CD4-positive, alpha-beta T cell treated with Interleukin-21 for 1 hour (primary cell): ENCODE measurements around the gene DPY19L3.
A peak's percentile ranks its signal among the peaks of the same experiment; 100 is the strongest.
"Not testable (repeated sequence)": the region's sequence is repeated elsewhere in the genome, so short reads cannot be mapped to it uniquely, and the experiment has no call there.

ENCODE experiments used
- DNase-seq: peaks from one replicate; pipeline ENCODE4 v3.0.0-alpha.2; 2020

DPY19L3 gene

DNA sequence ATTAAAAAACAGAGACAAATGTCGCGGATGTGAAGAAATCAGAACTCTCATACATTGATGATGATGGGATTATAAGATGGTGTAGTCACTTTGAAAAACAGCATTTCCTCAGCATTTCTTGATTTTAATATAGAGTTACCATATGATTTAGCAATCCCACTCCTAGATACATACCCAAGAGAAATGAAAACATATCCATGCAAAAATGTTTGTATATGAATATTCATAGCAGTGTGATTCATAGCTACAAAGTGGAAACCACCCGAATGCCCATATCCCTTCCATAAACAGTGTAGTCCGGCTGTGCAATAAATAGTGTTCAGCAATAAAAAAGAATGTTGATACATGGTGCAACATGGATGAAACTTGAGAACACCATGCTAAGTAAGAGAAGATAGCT is 44.6 kb downstream of the DPY19L3 start:
- no peak for DNase-seq

DNA sequence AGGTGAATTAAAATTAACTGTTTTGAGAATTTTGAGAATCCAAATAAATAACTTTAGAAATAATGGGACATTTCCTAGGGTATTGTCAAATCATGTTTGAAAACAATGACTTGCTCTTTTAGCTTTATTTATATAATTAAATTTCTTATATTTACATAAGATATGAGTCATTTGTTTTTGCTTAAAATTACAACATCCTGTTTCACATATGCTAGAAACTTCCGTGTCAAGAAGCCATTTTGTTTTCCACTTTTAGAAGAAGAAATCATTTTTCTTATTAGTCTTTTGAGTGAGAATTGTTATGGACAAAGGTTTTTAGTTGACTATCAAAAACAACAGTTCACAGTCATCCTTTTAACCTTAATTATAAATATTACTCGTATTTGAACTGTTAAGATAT is 48.2 kb downstream of the DPY19L3 start:
- no peak for DNase-seq

DNA sequence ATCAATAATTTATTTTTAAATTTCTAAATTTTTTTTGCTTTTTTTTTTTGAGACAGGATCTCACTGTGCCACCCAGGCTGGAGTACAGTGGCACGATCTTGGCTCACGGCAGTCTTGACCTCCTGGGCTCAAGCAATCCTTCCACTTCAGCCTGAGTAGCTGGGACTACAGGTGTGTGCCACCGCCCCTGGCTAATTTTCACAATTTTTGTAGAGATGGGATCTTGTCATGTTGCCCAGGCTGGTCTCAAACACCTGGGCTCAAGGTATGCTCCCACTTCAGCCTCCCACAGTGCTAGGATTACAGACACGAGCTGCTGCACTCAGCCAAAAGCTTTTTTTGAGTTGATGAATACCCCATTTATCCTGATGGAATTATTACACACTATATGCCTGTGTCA is 50.8 kb downstream of the DPY19L3 start:
- no peak for DNase-seq

DNA sequence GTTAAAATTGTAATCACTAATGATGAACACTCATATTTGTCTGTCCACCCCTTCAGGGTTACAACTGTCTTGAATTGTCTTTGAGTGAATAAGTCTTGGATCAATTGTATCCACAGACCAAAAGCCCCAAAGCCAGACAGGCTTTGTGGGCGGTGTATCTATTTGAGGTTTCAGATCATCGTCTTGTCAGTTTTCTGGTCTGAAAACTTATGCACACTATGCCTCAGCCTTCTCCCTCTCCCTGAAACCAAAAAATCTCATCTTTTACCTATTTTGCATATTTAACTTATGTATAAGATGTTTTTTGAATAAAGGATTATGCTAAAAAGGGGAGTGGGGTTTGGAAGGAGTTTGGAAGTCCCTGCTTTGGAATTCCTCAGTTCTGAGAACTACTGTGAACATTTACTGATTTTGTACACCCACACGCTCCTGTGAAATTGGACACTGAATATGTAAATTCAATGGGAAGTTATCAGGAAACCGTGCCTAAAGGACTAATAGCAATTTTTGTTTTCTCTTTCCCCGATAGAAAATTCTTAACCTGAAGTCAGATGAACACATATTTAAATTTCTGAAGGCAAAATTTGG is 52.1 kb downstream of the DPY19L3 start:
- DNase-seq: no peak

DNA sequence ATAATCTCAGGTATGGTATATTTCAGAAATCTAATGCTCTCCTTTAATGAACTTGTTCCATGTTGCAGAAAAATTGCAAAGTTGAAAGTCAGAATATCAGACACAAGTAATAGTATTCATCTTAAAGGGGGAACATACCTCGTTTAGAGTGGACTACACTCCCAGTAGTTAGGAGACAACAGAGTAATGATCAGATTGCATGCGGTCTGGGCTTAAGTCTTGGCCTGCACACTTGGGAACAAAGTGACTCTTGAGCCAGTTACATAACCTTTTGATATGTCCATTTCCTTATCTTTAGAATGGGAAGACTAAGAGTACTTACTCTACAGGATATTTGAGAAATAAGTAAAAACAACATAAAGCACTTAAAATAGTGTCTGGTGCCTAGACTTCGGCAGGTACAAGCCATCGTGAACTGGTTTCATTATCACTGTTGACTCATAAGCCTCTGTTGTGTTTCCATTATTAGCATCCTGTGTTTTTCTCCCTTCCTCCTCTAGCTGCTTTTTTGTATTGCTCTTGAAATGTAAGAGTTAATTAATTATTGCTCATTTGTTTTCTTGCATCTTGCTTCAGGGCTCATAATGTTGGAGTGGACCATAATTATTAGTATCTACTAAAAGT is 53.0 kb downstream of the DPY19L3 start:
- DNase-seq: no peak

DNA sequence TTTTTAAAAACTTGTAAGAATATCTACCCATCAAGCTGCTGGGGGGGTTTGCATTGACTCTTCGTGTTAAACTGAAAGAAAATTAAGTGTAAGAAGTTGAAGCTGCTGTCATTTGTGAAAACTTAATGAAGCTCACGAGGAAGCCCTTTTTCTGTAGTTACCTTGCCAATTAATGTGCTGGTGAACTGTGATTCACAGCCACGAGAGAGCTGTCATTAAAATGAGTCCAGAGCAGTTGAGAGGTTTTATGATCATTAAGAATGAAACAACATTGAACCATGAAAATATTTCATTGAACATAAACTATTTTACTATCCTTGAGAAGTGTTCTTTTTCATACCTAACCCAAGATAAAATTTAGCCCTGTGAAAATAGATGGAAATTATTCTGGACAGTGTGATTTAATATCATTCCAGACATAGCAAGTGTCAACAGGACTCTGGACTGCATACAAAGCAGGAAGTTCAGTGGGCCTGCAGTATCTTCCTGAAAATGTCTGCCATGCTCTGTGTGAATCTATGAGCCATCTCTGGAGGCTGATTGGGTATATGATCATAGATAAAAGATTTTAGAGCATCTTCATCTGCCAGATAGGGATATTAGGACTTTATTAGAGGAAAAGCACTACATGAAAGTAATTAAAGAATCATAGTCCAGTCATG is 53.8 kb downstream of the DPY19L3 start:
- no peak for DNase-seq

DNA sequence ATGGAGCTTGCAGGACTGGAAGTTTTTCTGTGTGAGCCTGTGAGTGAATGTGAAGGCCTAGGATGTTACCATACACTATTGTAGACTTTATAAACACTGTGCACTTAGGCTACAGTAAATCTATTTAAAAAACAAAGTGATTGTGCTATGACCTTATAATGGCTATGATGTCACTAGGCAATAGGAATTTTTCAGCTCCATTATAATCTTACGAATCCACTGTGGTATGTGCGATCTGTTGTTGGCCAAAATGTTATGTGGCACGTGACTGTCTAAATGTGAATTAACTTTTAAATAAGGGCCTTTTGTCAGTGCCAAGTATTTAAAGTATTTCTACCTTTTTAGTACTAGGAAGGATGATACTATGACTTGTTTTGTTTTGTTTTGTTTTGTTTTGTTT is 54.9 kb downstream of the DPY19L3 start:
- no peak for DNase-seq

DNA sequence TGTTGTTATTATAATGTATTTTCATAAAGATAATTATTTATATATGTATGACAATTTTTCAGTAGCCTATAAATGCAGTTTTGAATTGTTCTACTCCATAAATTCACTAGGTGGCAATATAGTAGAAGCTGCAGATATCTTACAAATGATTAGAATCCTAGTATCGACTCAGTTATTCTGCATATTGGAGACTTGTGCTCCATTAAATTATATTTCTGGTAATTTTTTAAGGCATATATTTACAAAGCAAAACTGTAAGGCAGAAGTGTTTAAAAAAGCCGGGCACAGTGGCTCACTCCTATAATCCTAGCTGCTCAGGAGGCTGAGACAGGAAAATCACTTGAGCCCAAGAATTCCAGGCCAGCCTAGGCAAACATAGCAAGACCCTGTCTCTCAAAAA is 58.7 kb downstream of the DPY19L3 start:
- DNase-seq: peak; percentile 27

DNA sequence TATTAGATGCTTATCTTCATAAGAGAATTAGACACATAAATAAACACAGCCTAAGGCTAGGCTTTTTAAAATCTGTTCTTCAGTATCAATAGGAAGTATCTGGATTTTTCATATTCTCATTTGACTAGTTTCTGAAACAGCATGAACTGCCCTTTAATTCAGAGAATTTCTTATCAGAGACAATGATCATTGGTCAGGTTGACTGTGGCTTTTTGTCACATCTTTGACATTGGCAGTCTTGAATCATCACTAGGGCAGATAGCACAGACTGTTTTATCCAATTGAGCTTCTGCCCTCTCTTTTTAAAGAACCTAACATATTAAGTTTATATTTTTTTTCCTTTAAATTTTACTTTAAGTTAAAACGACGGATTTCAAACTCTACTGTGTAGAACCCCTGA is 59.6 kb downstream of the DPY19L3 start:
- DNase-seq: no peak

DNA sequence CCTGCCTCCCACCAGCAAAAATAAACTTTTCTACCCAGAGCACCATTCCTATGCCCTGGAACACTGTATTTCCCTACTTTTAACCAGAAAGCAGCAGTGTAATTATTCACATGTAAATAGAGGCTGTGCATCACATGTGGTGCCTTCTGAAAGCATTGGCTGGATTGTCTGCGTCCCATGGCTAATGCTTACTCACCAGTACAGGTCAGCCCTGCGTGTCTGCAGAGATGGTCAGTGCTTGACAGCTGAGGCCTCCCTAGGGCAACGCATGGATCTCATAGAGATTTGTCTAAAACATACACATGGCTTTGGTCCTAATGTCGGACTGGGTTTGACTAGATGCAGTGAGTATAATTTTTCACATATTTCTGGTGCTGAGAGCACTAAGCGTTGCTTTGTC is 64.2 kb downstream of the DPY19L3 start:
- DNase-seq: no peak

DNA sequence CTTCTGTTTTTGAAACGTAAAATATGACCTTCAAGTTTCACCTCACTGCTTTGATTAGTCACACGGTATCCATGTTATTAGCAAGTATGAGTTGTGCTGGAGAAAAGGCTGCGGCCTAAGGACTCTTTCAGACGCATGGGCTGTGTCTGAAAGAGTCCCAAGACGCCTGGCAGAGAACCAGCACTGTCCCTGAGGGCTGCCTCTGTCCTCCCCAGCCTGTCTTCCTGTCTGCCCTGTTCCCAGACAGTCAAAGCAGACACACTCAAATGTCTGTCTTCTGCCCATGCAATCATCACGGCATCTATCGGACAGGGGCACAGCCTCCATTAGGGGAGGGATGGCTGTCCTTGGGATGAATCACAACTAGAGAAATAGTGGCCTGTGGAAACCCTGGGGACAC is 65.5 kb downstream of the DPY19L3 start:
- DNase-seq: no peak

DNA sequence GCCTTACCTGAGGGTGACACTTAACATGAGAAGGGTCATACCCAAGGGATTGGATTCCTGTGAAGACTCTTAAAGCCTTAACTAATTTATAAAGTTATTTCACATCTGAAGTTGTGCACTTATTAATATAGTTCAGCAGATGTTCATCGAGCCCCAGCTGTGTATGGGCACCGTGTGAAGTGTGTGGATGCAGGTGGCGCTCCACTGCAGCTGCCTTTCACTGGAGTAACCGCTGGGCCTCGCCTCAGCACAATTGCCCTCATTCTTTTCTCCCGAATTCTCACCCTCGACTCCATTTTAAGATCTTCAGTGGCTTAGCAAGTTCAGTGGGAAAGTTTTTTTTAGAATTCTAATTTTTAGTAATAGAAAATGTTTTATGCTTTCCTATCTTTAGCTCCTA is 66.2 kb downstream of the DPY19L3 start:
- no peak for DNase-seq

DNA sequence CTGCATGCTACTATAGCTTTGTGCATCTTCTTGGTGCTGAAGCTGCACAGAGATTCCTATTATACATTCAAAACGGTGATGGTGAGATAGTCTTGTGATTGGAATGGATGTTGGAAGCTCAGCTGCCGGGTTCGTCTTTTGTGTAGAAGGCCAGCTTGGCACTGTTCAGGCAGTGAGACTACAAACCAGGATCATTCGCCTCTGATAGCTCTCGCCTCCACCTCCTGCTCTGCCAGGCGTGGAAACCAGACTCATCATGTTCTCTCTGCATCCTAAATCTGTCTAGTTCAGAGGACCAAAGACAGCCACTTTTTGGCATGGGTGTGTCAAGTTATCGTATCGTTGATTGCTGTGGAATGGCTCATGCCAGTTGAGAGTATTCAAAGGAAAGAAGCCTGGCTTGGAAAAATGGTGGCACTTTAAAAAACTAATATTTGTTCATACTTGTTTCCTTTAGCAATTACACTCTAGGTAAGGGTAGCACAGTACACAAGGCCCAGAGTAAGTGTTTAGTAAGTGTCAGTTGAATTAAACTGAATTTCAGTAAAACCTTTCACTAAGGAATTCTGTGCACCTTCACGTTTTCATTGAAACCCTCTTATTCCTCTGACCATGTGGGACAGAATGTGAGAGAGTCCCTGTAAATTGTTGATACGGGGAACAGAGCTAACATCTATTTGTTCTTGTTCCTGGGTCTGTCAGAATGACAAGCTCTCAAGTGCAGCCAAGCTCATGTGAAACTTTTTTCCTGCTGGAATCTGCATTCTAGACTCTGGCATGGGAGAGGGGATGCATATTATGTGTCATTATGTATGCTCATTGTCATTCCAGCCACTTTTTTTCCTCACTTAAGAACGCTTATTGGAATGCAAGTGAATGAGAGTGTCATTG is 69.8 kb downstream of the DPY19L3 start:
- DNase-seq: no peak

DNA sequence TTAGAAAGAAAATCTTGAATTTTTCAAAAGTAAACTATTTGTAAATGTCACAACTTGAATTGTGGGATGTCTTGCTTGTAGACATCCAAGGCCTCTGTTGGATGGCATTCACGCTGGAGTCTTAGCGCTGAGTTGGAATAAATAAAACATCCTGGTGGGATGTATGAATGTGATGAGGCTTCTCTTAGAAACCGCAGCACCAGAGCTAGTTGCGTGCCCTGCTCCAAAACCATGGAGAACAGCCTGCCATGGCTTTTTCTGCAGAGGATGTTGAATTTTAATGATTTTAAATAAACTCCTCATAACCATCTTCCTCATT is 70.4 kb downstream of the DPY19L3 start:
- no peak for DNase-seq

DNA sequence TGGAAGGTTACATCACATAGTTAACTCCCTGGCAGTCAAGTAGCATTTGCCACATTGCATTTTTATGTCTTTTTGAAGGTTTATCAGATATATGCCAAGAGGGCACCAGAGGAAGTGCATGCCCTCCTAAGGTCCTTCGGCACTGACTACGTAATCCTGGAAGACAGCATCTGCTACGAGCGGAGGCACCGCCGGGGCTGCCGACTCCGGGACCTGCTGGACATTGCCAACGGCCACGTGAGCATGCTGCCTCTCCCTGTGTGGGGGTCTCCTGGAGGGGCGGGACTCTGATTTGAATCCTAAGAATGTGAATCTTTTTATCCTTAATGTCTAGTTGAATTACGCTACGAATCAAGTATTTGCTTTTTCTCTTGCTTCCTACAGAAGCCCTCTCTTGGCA is 74.8 kb downstream of the DPY19L3 start:
- no peak for DNase-seq

DNA sequence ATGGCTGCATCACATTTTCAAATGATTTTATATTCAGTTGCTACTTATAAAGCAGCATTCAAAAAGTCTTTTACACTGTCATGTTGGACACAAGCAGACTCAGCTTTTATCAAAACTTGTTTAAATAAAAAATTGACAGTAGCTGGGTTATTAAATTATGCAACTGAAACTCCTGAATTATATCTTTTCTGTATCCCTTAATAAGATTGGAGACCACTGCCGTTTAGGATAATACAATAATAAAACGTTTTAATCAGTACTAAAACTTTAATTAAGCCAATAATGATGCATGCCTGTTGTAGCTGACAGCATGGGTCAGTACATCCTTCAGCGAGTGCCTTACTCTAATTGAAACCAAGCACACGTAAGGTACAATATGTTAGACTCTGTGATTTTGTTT is 78.0 kb downstream of the DPY19L3 start:
- DNase-seq: no peak

DNA sequence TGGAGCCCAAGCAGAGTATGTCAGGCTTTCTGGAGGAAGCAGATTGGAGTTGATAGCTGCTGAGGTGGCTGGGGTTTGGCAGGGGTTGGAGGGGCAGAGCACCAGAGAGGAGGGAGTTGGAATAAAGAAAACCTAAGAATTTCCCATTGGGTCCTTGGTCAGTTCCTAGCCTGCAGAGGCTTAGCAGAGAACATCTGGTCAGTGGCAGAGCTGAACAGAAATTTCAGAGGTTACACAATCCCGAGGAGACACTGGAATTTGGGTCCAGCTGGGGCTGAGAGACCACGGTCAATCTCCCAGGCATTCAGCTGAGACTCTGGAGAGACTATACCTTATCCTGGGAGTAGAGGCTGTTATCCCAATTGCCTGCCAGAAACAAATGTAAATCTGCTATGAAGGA is 84.4 kb downstream of the DPY19L3 start:
- DNase-seq: no peak

DNA sequence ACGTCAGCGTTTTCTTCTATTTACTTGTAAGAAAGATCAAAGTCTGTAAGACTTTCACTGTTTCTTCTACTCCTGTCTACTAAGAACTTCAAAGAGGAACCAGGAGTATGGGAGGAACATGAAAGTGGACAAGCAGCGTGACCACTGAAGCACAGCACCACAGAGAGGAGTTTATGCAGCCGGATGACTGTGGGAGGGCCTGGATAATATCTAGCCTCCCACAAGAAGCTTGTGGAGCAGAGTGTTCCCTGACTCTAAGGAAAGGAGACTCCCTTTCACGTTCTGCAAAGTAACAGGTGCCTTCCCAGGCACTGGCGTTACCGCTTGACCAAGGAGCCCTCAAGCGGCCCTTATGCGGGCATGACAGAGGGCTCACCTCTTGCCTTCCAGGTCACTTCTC is 91.8 kb downstream of the DPY19L3 start:
- DNase-seq: no peak

DNA sequence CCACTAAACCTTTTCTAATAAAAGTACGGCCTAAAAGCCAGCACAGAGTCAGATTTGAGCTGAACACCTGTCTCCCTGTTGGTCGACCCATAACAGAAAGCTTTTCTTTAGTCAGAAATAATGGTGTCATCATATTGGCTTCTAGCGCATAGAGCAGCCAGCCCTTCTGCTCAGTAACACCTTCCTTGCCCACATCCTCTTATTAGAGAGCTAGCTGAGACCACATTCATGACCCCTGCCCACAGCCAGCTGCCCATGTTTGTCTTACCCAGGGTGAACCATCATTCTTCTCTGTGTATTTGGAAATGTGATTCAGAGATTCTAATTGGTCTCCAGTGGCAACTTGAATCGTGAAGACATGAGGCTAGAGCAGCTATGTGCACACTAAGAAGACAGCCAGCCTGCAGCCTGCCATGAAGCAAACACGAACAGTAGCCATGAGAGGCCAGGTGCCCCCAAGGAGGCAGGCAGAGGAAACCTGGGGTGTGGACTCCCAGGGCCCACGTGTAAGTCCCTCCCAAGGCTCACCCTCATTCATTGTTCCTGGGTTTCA is 93.2 kb downstream of the DPY19L3 start:
- peak; percentile 42 for DNase-seq

DNA sequence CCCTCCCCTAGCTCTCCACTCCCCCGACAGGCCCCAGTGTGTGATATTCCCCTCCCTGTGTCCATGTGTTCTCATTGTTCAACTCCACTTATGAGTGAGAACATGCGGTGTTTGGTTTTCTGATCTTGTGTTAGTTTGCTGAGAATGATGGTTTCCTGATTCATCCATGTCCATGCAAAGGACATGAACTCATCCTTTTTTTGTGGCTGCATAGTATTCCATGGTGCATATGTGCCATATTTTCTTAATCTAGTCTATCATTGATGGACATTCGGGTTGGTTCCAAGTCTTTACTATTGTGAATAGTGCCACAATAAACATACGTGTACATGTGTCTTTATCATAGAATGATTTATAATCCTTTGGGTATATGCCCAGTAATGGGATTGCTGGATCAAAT is 106.9 kb downstream of the DPY19L3 start:
- not testable (repeated sequence) for DNase-seq

DNA sequence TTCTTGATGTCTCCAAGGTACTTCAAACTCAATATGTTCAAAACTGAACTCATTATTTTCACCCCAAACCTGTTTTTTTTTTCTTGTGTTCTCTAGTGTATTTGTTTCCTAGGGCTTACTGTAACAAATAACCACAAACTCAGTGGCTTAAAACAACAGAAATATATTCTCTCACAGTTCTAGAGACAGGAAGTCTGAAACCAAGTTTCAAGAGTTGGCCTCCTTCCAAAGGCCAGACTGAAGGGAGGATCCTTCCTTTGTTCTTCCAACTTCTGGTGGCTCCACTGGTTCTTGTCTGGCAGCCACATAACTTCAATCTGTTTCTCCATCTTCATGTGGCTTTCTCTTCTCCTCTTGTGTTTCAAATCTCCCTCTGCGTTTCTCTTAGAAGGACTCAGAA is 113.5 kb downstream of the DPY19L3 start:
- DNase-seq: peak; percentile 31

DNA sequence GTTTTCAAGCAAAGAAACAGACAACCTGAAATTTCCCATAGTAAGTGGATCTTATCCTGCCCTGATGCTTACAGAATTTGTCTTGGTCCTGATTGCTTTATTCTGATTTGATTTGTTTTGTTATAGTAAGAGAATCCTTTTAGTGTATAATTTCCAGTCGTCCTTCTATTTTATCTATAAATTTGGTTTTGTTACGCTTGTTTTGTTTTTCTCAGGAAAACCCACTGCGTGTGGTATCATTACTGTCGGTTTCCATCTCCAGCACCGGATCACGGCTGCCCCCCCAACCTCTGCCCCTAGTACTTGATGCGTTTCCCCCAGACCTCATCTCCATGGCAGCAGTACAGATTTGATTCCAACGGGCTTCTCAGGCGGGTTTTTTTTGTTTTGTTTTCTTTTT is 117.4 kb downstream of the DPY19L3 start:
- DNase-seq: no peak

DNA sequence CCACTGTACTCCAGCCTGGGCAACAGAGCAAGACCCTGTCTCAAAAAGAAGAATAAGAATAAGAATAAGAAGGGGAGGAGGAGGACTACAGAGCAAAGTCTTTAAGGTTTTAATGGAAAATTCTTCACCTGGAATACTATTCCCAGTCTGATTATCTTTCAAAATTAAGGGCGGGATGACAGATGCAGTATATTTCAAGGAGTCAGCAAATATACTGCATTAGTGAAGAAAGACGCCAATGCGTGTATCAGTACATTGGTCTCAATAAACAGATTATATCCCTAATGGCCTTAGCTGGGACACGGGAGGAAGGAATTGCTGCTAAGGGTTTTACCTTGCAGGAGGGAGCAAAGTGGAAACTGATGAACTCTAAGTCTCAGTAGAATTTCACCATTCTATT is 121.3 kb downstream of the DPY19L3 start:
- DNase-seq: no peak

DNA sequence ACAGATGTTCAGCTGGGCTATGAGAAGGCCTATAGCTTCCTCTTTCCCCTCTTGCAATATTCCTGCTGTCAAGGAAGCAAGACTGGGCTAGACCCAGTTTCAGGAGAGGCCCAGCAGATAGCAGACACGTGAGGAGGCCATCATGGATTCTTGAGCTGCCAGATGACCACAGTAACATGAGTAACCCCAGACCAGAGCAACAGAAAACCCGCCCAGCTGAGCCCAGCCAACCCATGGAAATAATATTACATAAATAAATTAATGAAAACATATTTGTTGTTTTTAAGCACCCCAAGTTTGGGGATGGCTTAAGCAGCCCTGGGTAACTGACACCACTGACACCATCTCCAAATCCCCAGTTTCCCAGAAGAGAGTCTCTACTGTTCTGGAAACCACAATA is 125.2 kb downstream of the DPY19L3 start:
- no peak for DNase-seq
